ENCODE measurements around the gene ASB18.

The ASB18 gene

GRCh38 chr2:236241181-236242056, 22.8 kb downstream of the ASB18 start:
- no peak for DNase-seq

- DNase-seq: no peak
Observed at GRCh38 chr2:236240228-236240990, 23.8 kb downstream of the ASB18 start.

- no peak for DNase-seq
Observed at GRCh38 chr2:236239276-236240065, 24.7 kb downstream of the ASB18 start.

- no peak for DNase-seq
Observed at GRCh38 chr2:236238751-236239150, 25.5 kb downstream of the ASB18 start.

GRCh38 chr2:236237468-236238190, 26.6 kb downstream of the ASB18 start:
- no peak for DNase-seq

- DNase-seq: no peak
Observed at GRCh38 chr2:236236559-236237452, 27.4 kb downstream of the ASB18 start.

- DNase-seq: no peak
Observed at GRCh38 chr2:236229186-236229585, 35.0 kb downstream of the ASB18 start.

- no peak for DNase-seq
Observed at GRCh38 chr2:236223675-236224074, 40.5 kb downstream of the ASB18 start.

GRCh38 chr2:236221798-236222197, 42.4 kb downstream of the ASB18 start:
- DNase-seq: no peak

- DNase-seq: no peak
Observed at GRCh38 chr2:236219411-236219810, 44.8 kb downstream of the ASB18 start.

- DNase-seq: no peak
Observed at GRCh38 chr2:236217926-236218325, 46.3 kb downstream of the ASB18 start.

- no peak for DNase-seq
Observed at GRCh38 chr2:236216711-236217110, 47.5 kb downstream of the ASB18 start.

- DNase-seq: no peak
Observed at GRCh38 chr2:236215761-236216333, 48.4 kb downstream of the ASB18 start.

GRCh38 chr2:236215196-236215595, 49.0 kb downstream of the ASB18 start:
- no peak for DNase-seq

GRCh38 chr2:236214376-236214995, 49.7 kb downstream of the ASB18 start:
- no peak for DNase-seq

- DNase-seq: no peak
Observed at GRCh38 chr2:236211296-236211695, 52.9 kb downstream of the ASB18 start.

- DNase-seq: no peak
Observed at GRCh38 chr2:236210536-236210935, 53.7 kb downstream of the ASB18 start.

GRCh38 chr2:236209996-236210395, 54.2 kb downstream of the ASB18 start:
- DNase-seq: no peak

- no peak for DNase-seq
Observed at GRCh38 chr2:236209535-236209934, 54.7 kb downstream of the ASB18 start.

All from activated CD4-positive, alpha-beta T cell treated with anti-CD3 and anti-CD28 coated beads, Interleukin-10, Interleukin-2, amounts not matched to agents 100 ng/mL and 50 ng/mL, durations not matched to agents 16 hours and 8 hours (primary cell).